GF-D8 (cell line): ENCODE results near the gene RXYLT1.
A peak's percentile ranks its signal among the peaks of the same experiment; 100 is the strongest.
"Not testable (repeated sequence)": the region's sequence is repeated elsewhere in the genome, so short reads cannot be mapped to it uniquely, and the experiment has no call there.

ENCODE experiments used
- DNase-seq: peaks from one replicate; lab custom pipeline; 2025; lab: John Stamatoyannopoulos, UW

RXYLT1 gene, protein sequence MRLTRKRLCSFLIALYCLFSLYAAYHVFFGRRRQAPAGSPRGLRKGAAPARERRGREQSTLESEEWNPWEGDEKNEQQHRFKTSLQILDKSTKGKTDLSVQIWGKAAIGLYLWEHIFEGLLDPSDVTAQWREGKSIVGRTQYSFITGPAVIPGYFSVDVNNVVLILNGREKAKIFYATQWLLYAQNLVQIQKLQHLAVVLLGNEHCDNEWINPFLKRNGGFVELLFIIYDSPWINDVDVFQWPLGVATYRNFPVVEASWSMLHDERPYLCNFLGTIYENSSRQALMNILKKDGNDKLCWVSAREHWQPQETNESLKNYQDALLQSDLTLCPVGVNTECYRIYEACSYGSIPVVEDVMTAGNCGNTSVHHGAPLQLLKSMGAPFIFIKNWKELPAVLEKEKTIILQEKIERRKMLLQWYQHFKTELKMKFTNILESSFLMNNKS

DNA sequence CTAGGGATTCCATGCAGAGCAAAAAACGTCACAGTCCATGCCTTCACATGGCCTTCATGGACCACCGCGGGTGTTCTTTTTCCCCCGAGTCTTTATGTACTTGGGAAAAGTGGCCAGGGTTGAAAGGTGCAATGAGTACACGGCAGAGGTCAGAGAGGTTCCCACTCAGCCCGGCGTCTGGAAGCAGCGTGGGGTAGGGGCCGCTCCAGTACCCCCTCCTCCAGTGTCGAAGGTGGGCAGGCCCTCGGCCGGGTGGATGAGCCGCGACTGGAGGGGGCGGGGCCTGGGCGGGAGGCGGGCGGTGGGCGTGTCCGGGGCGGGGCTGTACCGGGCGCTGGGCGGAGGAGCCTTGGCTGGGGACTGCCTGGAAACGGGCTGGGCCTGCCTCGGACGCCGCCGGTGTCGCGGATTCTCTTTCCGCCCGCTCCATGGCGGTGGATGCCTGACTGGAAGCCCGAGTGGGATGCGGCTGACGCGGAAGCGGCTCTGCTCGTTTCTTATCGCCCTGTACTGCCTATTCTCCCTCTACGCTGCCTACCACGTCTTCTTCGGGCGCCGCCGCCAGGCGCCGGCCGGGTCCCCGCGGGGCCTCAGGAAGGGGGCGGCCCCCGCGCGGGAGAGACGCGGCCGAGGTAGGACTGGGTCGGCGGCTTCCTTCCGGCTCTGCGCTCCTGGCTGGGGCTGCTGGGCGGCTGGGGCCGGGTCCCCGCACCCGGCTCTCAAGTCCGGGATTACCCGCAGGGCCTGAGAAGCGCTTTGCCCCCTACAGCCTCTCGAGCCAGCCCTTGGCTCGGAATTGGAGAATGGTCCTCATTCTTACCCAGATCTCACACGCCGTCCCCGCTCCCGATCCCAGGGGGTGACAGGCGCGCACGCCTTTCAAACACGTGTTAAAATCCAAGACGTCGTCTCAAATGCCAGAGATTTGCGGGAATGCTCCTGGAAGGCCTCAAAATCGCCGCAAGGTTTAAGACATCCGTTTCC is at the start of gene RXYLT1:
Gene RXYLT1, plus strand, starts transcription at position 412 of the 984 bp plus-strand sequence. Its CDS starts 52 bp downstream, at position 464.
- peak; percentile 40 for DNase-seq

GRCh38 chr12:63732779-63733178 is 46.9 kb upstream of the RXYLT1 start:
- DNase-seq, result not testable (repeated sequence)

DNA sequence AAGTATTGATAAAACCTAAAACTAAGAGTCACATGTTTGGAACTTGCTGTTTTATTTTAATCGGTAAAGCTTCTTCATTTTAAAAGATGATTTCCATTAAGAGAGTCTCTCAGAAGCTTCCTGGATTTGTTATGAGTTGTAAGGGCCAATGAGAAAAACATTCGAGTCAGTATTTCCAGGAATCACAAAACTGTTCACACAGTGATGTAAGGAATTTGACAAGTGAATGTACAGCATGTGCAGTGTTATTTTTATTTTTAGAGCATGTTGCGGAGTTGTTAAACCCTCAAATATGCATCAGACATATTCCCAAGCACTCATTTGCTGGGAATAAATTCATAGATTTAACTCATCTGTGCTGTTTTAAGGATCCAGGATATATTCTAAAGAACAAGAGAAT is 46.1 kb upstream of the RXYLT1 start:
- DNase-seq, result not testable (repeated sequence)

- not testable (repeated sequence) for DNase-seq
These were observed 39.2 kb upstream of the RXYLT1 start for GRCh38 chr12:63740551-63740950.

DNA sequence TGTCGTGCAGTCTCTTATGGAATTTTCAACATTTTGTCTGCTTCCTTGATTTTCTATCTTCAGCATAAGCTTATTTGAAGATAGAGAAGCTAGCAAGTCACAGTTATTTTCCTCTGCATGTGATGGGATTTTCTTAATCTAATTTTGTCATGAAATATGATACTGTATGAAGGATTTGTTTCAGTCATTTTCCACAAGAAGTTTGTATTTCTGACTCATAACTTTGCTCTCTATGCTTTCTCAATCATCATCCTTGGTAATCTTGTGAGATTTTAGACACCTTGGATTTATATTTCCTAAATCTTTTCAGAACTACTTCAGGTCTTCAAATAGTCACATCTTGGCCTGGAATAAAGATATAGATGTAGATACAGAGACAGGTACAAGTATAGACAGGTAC is 38.3 kb upstream of the RXYLT1 start:
- not testable (repeated sequence) for DNase-seq

DNA sequence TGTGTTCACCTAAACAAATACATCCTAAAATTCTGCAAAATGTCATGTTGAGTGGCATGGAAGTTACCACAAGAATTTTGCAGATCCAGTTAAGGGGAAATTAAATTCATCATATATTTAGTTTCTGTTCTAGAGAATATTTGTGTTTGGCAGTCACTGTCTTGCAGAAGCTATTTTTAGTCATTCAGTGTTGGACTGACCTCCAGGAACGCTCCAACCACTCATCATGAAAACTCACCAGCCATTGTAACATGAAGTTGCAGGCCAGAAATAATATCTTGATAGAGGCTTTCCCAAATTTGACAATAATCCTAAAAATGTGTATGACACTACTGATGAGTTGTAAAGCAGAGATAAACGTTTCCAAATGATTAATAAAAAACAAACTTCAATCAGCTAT is 35.6 kb upstream of the RXYLT1 start:
- not testable (repeated sequence) for DNase-seq

GRCh38 chr12:63746470-63746869 is 33.2 kb upstream of the RXYLT1 start:
- DNase-seq, result not testable (repeated sequence)

DNA sequence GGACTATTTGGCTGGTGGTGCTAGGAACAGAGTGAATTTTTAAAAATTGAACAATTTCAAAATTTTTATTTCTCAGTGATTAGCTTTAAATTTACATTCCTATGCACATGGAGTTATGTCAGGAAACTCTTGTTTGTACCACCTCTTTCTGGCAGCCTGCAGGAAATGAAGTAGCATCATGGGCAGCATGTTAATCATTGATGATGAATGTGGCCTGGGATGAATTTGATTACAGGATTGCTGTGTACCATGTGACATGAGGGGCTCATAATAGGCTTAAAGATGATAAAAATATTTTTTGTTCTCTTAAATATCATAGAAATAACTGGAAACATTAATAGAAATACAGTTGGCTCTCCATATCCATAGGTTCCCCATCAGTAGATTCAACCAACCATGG is 32.6 kb upstream of the RXYLT1 start:
- DNase-seq, result not testable (repeated sequence)

- DNase-seq, result no peak
These were observed 32.2 kb upstream of the RXYLT1 start for GRCh38 chr12:63747553-63747952.

DNA sequence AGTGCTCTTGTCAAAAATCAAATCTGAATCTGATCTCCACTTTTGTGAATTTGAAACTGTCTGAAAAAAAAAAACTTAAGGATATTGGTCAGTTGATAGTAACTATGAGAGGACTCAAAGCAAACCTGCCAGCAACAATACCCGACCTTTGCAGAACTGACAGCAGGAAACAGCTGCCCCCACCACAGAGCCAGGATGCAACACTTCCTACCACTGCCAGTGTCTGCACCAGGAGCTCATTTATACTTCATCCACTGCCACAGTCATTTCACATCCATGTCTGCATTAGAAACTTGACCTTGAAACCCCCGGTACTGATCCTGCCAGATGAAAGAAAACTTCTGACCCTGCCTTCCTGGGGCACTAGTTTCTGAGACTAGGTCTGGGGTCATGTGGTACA is 27.4 kb upstream of the RXYLT1 start:
- DNase-seq, result peak; percentile 5

DNA sequence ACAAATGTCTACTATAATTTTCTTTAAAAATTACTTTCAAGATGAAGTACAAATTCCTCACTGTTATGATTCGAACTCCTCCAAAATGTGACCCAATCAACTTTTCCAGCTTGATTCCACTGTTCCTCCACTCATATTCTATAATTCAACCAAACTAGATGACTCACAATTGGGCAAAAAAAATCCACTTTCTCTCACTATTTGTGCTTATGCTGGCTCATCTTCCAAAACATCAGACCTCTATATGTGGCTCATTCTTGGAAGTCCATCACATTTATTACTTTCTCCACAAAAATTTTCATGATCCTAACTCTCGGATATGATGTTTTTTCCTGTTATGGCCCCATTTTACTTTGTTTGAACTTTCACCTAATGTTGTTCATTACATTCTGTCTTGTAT is 26.9 kb upstream of the RXYLT1 start:
- DNase-seq, result no peak

- DNase-seq, result no peak
These were observed 26.0 kb upstream of the RXYLT1 start for GRCh38 chr12:63753743-63754142.

DNA sequence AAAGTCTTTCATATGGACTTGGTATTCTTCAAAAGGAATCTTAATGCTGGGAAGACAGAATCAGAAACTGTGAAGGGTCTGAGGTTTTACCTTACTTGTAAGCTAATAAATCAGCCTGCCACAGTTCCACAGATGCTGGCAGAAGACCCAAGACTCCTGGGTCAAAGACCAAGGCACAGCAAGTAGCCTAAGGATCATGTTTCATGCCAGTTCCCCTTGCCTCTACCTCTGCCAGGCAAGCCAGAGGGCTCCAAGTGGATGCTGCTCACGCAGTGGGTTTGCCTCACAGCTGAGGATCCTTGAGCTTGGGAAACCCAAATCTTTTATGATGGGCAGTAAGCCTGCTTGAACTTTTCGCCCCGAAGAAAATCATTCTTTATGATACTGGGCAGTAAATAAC is 15.2 kb upstream of the RXYLT1 start:
- no peak for DNase-seq

DNA sequence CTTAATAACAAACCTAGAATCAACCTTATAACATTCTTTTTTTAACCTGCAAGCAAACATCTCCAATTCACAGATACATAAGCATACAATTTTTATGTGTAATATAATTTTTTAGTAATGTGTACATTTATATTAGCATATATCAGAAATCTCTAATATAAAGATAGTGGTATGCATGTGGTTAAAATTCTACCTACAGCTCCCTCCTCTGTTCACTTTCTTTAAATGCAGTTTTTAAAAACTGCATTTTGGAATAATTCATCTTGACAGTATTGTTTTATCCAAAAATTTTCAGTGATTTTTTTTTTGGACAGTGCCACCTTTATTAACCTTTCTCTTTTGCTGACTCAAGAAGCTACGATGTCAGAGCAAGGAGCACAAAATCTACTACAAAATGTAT is 13.2 kb upstream of the RXYLT1 start:
- no peak for DNase-seq

- no peak for DNase-seq
These were observed 9.3 kb upstream of the RXYLT1 start for GRCh38 chr12:63770375-63770774.

DNA sequence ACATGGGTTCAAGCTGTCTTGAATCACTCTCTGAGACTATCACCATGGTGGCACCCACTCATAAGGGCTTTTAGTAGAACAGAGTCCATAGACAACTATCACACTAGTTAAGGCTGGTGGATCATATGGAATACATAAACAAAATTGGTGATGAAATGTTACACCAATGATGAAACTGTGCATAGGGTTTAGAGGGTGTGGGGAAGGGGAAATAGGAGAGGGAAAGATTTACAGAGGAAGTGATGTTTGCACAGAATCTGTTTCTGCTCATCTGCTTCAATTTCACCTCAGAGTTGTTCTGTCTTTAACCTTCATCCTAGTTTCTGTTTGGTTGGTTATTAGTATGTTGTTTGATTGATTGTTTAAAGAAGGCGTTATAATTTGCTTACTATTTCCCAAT is 2.4 kb upstream of the RXYLT1 start:
- no peak for DNase-seq

GRCh38 chr12:63782466-63782865 is 2.8 kb downstream of the RXYLT1 start:
- no peak for DNase-seq

DNA sequence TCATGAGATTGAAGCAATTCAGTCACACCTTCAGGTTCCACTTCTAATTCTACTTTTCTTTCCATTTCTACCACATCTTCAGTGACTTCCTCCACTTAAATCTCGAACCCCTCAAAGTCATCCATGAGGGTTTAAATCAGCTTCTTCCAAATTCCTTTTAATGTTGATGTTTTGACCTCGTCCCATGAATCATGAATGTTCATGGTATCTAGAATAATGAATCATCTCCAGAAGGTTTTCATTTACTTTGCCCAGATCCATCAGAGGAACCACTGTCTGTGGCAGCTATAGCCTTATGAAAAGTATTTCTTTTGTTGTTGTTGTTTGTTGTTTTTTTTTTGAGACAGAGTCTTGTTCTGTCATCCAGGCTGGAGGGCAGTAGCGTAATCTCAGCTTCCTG is 7.6 kb downstream of the RXYLT1 start:
- DNase-seq, result no peak

- no peak for DNase-seq
These were observed 10.9 kb downstream of the RXYLT1 start for GRCh38 chr12:63790608-63790945.

GRCh38 chr12:63792338-63792737 is 12.6 kb downstream of the RXYLT1 start:
- DNase-seq, result no peak

DNA sequence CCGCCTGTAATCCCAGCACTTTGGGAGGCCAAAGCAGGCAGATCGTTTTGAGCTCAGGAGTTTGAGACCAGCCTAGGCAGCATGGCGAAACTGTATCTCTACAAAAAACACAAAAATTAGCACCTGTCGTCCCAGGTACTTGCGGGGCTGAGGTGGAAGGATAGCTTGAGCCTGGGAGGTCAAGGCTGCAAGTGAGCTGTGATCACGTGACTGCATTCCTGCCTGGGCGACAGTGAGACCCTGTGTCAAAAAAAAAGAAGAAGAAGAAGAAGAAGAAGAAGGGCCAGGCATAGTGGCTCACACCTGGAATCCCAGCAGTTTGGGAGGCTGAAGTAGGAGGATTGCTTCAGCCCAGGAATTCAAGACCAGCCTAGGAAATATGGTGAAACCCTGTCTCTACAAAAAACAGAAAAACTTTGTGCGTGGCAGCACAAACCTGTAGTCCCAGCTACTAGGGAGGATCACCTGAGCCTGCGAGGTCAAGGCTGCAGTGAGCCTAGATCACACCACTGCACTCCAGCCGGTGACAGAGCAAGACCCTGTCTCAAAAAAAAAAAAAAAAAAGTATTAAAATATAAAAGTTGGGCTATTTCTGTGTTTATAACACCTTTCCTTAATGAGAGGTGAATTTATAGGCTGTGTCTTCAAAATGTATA is 15.5 kb downstream of the RXYLT1 start:
- no peak for DNase-seq

DNA sequence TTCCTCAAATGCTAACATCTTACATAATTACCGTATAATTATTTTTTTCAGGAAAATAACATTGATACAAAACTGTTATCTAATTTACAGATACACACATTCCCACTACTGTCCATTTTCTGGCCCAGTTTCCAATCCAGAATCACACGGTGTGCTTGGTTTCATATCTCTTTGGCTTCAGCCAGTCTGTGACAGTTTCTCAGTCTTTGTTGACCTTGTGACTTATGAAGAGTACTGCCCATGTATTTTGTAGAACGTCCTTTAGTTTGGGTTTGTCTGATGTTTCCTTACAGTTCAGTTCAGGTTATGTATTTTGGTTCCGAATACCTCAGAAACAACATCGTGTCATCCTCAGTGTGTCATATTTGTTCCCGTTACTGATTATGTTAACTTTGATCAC is 16.2 kb downstream of the RXYLT1 start:
- DNase-seq, result no peak
